NCI-H2196 (cell line): Measurements from ENCODE around the gene SLC36A4.
"Not testable (repeated sequence)": the region's sequence is repeated elsewhere in the genome, so short reads cannot be mapped to it uniquely, and the experiment has no call there.

Source experiments
- DNase-seq: peaks from one replicate; lab custom pipeline; 2025; ENCODE audit not compliant: unreplicated experiment; lab: John Stamatoyannopoulos, UW

Gene SLC36A4

DNA sequence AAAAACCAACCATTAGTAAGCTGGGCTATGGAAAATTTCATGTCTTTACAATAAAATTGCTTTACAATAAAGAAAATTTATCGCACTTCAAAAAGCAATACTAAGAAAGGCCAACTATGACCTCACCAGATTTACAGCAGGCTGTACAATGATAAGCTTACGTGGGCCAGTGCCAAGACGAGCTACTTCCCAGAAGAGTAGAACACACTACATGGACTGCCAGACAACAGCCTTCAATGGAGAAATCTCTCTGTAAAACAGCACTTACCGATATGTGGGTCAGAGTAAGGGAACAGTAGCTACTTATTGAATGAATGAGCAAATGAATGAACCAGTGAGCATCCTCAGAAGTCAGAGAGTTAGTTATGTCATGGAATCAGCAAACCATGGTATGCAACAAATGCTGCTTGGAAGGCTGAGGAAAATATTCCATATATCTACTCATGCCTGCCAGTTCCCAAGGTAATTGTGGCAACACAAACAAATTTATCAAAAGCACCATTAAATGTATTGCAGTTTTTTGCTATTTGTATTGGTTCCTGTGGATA lies 74.4 kb downstream of the SLC36A4 start:
- no peak for DNase-seq

- DNase-seq: no peak
These were observed 75.1 kb downstream of the SLC36A4 start for GRCh38 chr11:93122535-93123235.

- DNase-seq: no peak
These were observed 79.5 kb downstream of the SLC36A4 start for GRCh38 chr11:93118276-93118675.

- no peak for DNase-seq
These were observed 80.2 kb downstream of the SLC36A4 start for GRCh38 chr11:93117565-93117964.

DNA sequence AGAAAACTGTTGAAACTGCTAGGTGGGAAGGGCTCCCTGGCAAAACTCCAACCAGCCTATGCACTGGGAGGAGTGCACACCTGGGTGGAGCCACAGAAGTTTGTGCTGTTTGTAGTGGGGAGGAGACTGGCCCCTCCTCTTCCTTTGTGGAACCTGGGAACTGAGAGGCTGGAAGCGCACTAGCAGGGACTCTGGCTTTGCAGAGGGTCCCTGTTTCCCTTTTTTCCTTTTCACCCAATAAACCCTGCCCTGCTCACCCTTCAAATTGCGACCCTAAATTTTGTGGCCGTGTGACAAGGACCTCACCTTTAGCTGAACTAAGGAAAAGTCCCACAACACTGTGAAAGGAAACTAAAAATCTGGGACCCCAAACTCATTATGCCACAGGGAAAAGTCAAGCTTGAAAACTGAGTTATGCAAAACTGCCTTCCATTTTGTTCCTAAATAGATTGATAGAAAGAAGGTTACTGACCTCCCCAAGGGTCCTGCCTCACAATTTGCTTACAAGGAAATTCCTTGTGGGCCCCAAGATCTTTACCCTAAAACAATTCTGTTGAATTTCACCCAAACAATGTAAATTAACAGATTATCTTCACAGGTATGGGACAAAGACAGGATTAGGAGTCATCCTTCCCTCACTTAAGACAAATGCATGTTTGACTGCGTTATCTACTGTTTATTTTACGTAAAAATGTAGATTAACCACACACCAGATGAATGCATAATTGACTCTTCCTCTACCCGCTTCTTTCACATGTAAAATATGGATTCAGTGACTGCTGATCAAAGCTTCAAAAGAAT lies 81.0 kb downstream of the SLC36A4 start:
- DNase-seq: no peak

- no peak for DNase-seq
These were observed 83.5 kb downstream of the SLC36A4 start for GRCh38 chr11:93114304-93114703.

DNA sequence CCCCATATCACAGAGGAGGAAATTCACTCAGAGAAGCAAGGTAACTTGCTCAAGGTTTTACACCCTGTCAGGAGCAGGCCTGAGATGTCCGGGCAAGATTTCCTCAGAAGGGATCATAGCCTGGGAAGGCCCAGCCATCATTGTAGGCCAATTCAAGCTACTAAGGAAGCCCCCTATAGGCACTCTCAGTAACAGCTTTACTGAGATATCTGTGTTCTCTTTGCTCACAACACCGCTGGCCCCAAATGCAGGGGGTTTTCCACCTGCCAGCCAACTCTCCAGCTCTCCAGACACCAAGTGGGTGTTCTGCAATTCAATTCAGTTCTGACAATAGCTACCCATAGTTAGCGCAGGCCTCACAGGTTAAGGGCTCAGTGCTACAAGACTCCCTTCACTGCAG lies 84.0 kb downstream of the SLC36A4 start:
- no peak for DNase-seq

DNA sequence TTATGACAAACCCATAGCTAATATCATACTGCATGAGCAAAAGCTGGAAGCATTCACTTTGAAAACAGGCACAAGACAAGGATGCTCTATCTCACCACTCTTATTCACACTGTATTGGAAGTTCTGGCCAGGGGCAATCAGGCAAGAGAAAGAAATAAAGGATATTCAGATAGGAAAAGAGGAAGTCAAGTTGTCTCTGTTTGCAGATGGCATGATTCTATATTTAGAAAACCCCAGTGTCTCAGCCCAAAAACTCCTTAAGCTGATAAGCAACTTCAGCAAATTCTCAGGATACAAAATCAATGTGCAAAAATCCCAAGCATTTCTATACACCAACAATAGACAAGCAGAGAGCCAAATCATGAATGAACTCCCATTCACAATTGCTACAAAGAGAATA lies 86.6 kb downstream of the SLC36A4 start:
- not testable (repeated sequence) for DNase-seq

- no peak for DNase-seq
These were observed 97.6 kb downstream of the SLC36A4 start for GRCh38 chr11:93100211-93100610.

DNA sequence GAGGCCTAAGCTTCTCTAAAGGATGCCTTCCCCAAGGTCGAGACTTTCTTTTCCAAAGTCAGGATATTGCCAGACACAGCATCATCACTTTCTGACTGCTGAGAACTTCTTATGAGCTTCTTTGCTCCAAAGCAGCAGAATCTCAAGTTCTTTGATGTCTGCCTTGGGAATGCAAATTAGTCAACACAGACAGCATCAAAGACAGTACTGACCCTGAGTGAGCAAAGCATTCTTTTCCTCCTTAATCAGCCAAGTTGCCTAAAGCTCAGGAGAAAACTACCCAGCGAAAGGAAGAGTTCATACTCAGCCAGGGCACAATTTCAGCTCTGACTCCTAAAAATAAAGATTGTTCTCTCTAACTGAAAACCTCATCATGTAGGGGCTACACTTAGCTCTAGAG lies 98.0 kb downstream of the SLC36A4 start:
- DNase-seq: no peak
